HEK293 (cell line): ENCODE data around the gene CCDC12.
A peak's percentile ranks its signal among the peaks of the same experiment; 100 is the strongest.

Experiments used
- CTCF ChIA-PET: fragments of 350-600 bp; formaldehyde crosslinking; extraction: SDS; loops from one replicate; lab custom pipeline; 2021; ENCODE audit warnings: antibody characterized with exemption; lab: Yijun Ruan, JAX
- POLR2A ChIA-PET: fragments of 300-600 bp; formaldehyde crosslinking; extraction: SDS; loops from one replicate; lab custom pipeline; 2020; ENCODE audit warnings: antibody characterized with exemption, inconsistent platforms; lab: Yijun Ruan, JAX
- H3K27ac ChIP-seq: fragments of 200-500 bp; sonication (Bioruptor generic); 2 replicates; pipeline ENCODE4 v1.5.1; 2014; ENCODE audit warnings: low read depth, low read length, control low read depth, inconsistent platforms; ENCODE audit errors: extremely low read depth
- H3K36me3 ChIP-seq, 2 experiments: fragments of 200-500 bp in 1 of 2; sonication (Bioruptor generic) in 1 of 2; 1 replicate in 1 of 2; 2 replicates in 1 of 2; pipeline ENCODE4 v1.5.1; 2014 to 2017; ENCODE audit warnings: inconsistent platforms in 2 of 2, low read length in 2 of 2; ENCODE audit not compliant: control insufficient read depth in 2 of 2, insufficient read depth in 1 of 2
- H3K4me1 ChIP-seq: fragments of 200-500 bp; sonication (Bioruptor generic); 2 replicates; pipeline ENCODE4 v1.5.1; 2014; ENCODE audit warnings: mild to moderate bottlenecking, low read length, inconsistent platforms; ENCODE audit not compliant: control insufficient read depth, insufficient read depth
- H3K4me3 ChIP-seq: 2 replicates; pipeline ENCODE4 v1.5.1; 2011; ENCODE audit warnings: low read depth, mild to moderate bottlenecking, control low read depth, low read length, moderate library complexity
- H3K9me3 ChIP-seq: fragments of 200-500 bp; sonication (Bioruptor generic); 2 replicates; pipeline ENCODE4 v1.5.1; 2014; ENCODE audit warnings: low read depth, low read length, inconsistent platforms; ENCODE audit not compliant: control insufficient read depth, insufficient read depth
- BCL6B ChIP-seq: fragments of 450-650 bp; formaldehyde crosslinking; IDR thresholded peaks from 2 replicates; pipeline ENCODE4 v1.5.1; 2017; ENCODE audit warnings: missing biosample characterization, missing genetic modification characterization
- CTCF ChIP-seq: fragments of 450-650 bp; formaldehyde crosslinking; IDR thresholded peaks from 2 replicates; pipeline ENCODE4 v1.5.1; 2016; ENCODE audit warnings: missing biosample characterization, missing genetic modification characterization
- EGR2 ChIP-seq: fragments of 450-650 bp; formaldehyde crosslinking; IDR thresholded peaks from 2 replicates; pipeline ENCODE4 v1.5.1; 2016; ENCODE audit warnings: low read depth, missing biosample characterization, missing genetic modification characterization
- KLF16 ChIP-seq: fragments of 450-650 bp; formaldehyde crosslinking; IDR thresholded peaks from 2 replicates; pipeline ENCODE4 v1.5.1; 2017; ENCODE audit warnings: missing biosample characterization, missing genetic modification characterization
- TSHZ1 ChIP-seq: fragments of 450-650 bp; formaldehyde crosslinking; IDR thresholded peaks from 2 replicates; pipeline ENCODE4 v1.5.1; 2016; ENCODE audit warnings: missing biosample characterization, missing genetic modification characterization, borderline replicate concordance
- ZFHX2 ChIP-seq: fragments of 450-650 bp; formaldehyde crosslinking; conservative IDR thresholded peaks from 2 replicates; pipeline ENCODE4 v1.5.1; 2016; ENCODE audit warnings: missing biosample characterization, missing genetic modification characterization
- ZNF174 ChIP-seq: fragments of 450-650 bp; formaldehyde crosslinking; IDR thresholded peaks from 2 replicates; pipeline ENCODE4 v1.5.0; 2017; ENCODE audit warnings: missing biosample characterization, mild to moderate bottlenecking, missing genetic modification characterization
- ZNF19 ChIP-seq: fragments of 450-650 bp; formaldehyde crosslinking; IDR thresholded peaks from 2 replicates; pipeline ENCODE4; 2016; ENCODE audit warnings: missing biosample characterization, missing genetic modification characterization, low read depth
- ZNF24 ChIP-seq: fragments of 450-650 bp; formaldehyde crosslinking; IDR thresholded peaks from 2 replicates; pipeline ENCODE4 v1.5.1; 2016; ENCODE audit warnings: missing biosample characterization, missing genetic modification characterization
- ZNF266 ChIP-seq: fragments of 450-650 bp; formaldehyde crosslinking; IDR thresholded peaks from 2 replicates; pipeline ENCODE4 v1.5.1; 2016; ENCODE audit warnings: missing biosample characterization, missing genetic modification characterization, low read depth
- ZNF292 ChIP-seq: fragments of 450-650 bp; formaldehyde crosslinking; IDR thresholded peaks from 2 replicates; pipeline ENCODE4 v1.5.1; 2016; ENCODE audit warnings: low read depth, missing biosample characterization, missing genetic modification characterization, borderline replicate concordance
- ZNF350 ChIP-seq: fragments of 450-650 bp; formaldehyde crosslinking; IDR thresholded peaks from 2 replicates; pipeline ENCODE4 v1.5.0; 2017; ENCODE audit warnings: missing biosample characterization, mild to moderate bottlenecking, missing genetic modification characterization
- ZNF37A ChIP-seq: fragments of 450-650 bp; IDR thresholded peaks from 2 replicates; pipeline ENCODE4 v1.5.1; 2018; ENCODE audit warnings: missing biosample characterization, missing genetic modification characterization
- ZNF404 ChIP-seq: fragments of 450-650 bp; formaldehyde crosslinking; IDR thresholded peaks from 2 replicates; pipeline ENCODE4 v1.5.1; 2017; ENCODE audit warnings: missing biosample characterization, missing genetic modification characterization
- ZNF555 ChIP-seq: fragments of 450-650 bp; formaldehyde crosslinking; conservative IDR thresholded peaks from 2 replicates; pipeline ENCODE4 v1.5.1; 2017; ENCODE audit warnings: missing biosample characterization, mild to moderate bottlenecking, missing genetic modification characterization, inconsistent platforms
- ZNF645 ChIP-seq: fragments of 450-650 bp; formaldehyde crosslinking; IDR thresholded peaks from 2 replicates; pipeline ENCODE4; 2016; ENCODE audit warnings: missing biosample characterization, missing genetic modification characterization
- ZNF654 ChIP-seq: fragments of 450-650 bp; formaldehyde crosslinking; IDR thresholded peaks from 2 replicates; pipeline ENCODE4 v1.5.1; 2016; ENCODE audit warnings: low read depth, missing biosample characterization, missing genetic modification characterization
- ZNF658 ChIP-seq: fragments of 450-650 bp; formaldehyde crosslinking; IDR thresholded peaks from 2 replicates; pipeline ENCODE4; 2016; ENCODE audit warnings: missing biosample characterization, missing genetic modification characterization
- ZNF664 ChIP-seq: fragments of 450-650 bp; formaldehyde crosslinking; IDR thresholded peaks from 2 replicates; pipeline ENCODE4 v1.5.1; 2016; ENCODE audit warnings: missing biosample characterization, missing genetic modification characterization
- ZNF76 ChIP-seq: fragments of 450-650 bp; formaldehyde crosslinking; IDR thresholded peaks from 2 replicates; pipeline ENCODE4; 2016; ENCODE audit warnings: low read depth, missing biosample characterization, missing genetic modification characterization, borderline replicate concordance
- ZNF768 ChIP-seq: fragments of 450-650 bp; formaldehyde crosslinking; IDR thresholded peaks from 2 replicates; pipeline ENCODE4 v1.5.1; 2018; ENCODE audit warnings: missing biosample characterization, mild to moderate bottlenecking, missing genetic modification characterization
- ZNF776 ChIP-seq: fragments of 450-650 bp; formaldehyde crosslinking; IDR thresholded peaks from 2 replicates; pipeline ENCODE4 v1.5.0; 2017; ENCODE audit warnings: missing biosample characterization, missing genetic modification characterization, borderline replicate concordance
- ZNF777 ChIP-seq: fragments of 450-650 bp; formaldehyde crosslinking; IDR thresholded peaks from 2 replicates; pipeline ENCODE4 v1.5.1; 2017; ENCODE audit warnings: missing biosample characterization, missing genetic modification characterization, borderline replicate concordance
- ZNF843 ChIP-seq: fragments of 450-650 bp; formaldehyde crosslinking; IDR thresholded peaks from 2 replicates; pipeline ENCODE4 v1.5.1; 2016; ENCODE audit warnings: missing biosample characterization, missing genetic modification characterization
- TF ChIP-seq, protein P1 (sequence below): fragments of 450-650 bp; formaldehyde crosslinking; IDR thresholded peaks from 2 replicates; pipeline ENCODE4 v1.5.1; 2016; ENCODE audit warnings: missing biosample characterization, missing genetic modification characterization
- TF ChIP-seq, protein P2 (sequence below): fragments of 450-650 bp; formaldehyde crosslinking; IDR thresholded peaks from 2 replicates; pipeline ENCODE4 v1.5.1; 2016; ENCODE audit warnings: missing biosample characterization, missing genetic modification characterization

CCDC12 gene

DNA sequence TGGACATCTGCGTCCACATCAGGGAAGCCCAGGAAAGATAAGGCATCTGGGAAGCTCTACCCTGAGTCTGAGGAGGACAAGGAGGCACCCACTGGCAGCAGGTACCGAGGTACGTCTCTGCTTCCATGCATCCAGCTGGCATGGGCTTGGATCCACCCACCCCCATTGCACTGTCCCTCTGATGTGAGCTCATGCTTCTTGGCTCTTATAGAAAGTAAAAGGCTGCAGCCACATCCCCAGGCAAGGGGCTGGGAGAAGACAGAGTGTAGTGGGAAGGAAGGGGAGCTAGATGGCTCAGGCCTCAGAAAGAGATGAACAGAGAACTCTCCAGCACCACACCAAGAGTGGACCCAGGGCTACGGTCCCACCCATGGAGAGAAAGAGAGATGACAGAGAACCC is 80.8 kb downstream of the CCDC12 start:
- Histone ChIP-seq H3K9me3 (no peaks in the 10 kb centered on the region), H3K36me3 (no peaks in the 10 kb centered on the region), H3K27ac (no peak overlapping the region), H3K4me1 (no peaks in the 10 kb centered on the region), H3K4me3 (no peak overlapping the region)
- ChIA-PET POLR2A (no interaction called here), CTCF (interaction anchor here (0.6 to 2.3 kb wide), 16 partner anchors 9 to 432 kb away, joined by 3 to 23 read pairs (median 4); no protein-coding TSS in a partner anchor)
- TF ChIP-seq ZNF76 (no peak), ZNF776 (tag by site-specific recombination) (no peak), BCL6B (no peak), ZNF292 (tag by site-specific recombination) (no peak), ZNF350 (tag by site-specific recombination) (no peak), ZNF19 (no peak), ZNF174 (tag by site-specific recombination) (no peak), ZNF768 (tag by site-specific recombination) (no peak), ZNF777 (tag by site-specific recombination) (no peak), ZNF266 (no peak), ZNF664 (tag by site-specific recombination) (no peak), ZNF645 (tag by site-specific recombination) (no peak), ZNF404 (tag by site-specific recombination) (no peak), ZNF37A (tag by site-specific recombination) (no peak), ZNF555 (tag by site-specific recombination) (no peak)
- TF ChIP-seq, protein P1, sequence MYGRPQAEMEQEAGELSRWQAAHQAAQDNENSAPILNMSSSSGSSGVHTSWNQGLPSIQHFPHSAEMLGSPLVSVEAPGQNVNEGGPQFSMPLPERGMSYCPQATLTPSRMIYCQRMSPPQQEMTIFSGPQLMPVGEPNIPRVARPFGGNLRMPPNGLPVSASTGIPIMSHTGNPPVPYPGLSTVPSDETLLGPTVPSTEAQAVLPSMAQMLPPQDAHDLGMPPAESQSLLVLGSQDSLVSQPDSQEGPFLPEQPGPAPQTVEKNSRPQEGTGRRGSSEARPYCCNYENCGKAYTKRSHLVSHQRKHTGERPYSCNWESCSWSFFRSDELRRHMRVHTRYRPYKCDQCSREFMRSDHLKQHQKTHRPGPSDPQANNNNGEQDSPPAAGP, result no peak

DNA sequence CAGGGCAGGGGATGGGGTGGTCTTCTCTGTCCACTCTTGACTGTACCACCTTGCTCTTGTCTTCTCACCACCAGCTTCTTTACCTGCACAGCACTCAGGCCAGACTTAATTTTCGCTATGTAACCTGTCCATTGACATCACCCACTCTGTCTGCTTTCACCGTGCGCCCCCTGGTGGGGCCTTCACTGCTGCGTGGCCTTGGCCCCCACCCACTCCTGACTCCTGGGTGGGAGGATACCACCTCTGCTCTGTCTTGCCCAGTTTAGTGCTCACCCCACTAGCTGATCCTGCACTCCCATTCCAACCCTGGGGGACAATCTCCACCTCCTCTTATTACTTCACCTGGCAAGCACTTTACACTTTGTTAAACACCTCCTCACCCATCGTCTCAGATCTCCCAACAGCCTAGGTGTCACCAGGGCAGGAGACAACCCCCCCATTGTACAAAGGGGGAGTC is 81.3 kb downstream of the CCDC12 start:
- Histone ChIP-seq H3K9me3 (no peaks in the 10 kb centered on the region), H3K4me1 (no peaks in the 10 kb centered on the region), H3K36me3 (no peaks in the 10 kb centered on the region), H3K4me3 (no peak overlapping the region), H3K27ac (no peak overlapping the region)
- CTCF ChIA-PET, result interaction anchor here (0.6 to 2.3 kb wide), 29 partner anchors 8 to 433 kb away, joined by 3 to 23 read pairs (median 4); partner anchors contain the start of gene MYL3
- POLR2A ChIA-PET, result interaction anchor here (0.6 kb wide), 1 partner anchor 265 kb away, joined by 3 read pairs; no protein-coding TSS in a partner anchor
- TF ChIP-seq KLF16 (tag by site-specific recombination), result peak; percentile 20; the same call in 1 of the 2 replicates
- TF ChIP-seq ZNF24, result no peak
- no peak for TF ChIP-seq ZNF843
- TF ChIP-seq ZNF654 (tag by site-specific recombination), result peak; percentile 53
- peak; percentile 58 for TF ChIP-seq CTCF (tag by site-specific recombination)
- TF ChIP-seq, protein P2, sequence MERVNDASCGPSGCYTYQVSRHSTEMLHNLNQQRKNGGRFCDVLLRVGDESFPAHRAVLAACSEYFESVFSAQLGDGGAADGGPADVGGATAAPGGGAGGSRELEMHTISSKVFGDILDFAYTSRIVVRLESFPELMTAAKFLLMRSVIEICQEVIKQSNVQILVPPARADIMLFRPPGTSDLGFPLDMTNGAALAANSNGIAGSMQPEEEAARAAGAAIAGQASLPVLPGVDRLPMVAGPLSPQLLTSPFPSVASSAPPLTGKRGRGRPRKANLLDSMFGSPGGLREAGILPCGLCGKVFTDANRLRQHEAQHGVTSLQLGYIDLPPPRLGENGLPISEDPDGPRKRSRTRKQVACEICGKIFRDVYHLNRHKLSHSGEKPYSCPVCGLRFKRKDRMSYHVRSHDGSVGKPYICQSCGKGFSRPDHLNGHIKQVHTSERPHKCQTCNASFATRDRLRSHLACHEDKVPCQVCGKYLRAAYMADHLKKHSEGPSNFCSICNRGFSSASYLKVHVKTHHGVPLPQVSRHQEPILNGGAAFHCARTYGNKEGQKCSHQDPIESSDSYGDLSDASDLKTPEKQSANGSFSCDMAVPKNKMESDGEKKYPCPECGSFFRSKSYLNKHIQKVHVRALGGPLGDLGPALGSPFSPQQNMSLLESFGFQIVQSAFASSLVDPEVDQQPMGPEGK, result peak; percentile 59
- no peak for TF ChIP-seq ZNF658
- peak; percentile 91 for TF ChIP-seq EGR2 (tag by site-specific recombination)
- peak; percentile 92 for TF ChIP-seq ZFHX2 (tag by site-specific recombination)
- TF ChIP-seq TSHZ1 (tag by site-specific recombination), result no peak
